ENCODE results near the gene MBTD1.

The MBTD1 gene

GRCh38 chr17:51153210-51154072, 106.4 kb downstream of the MBTD1 start, which contains the start of gene NME1:
Gene NME1 (plus strand): TSS chr17:51153559. CDS start chr17:51155655, 2,096 bp downstream.
- H3K4me1 Mint-ChIP-seq (ENCODE audit: low read depth) = peaks cover 21% of the 10 kb centered on the region
- H3K36me3 Mint-ChIP-seq = peaks cover 5% of the 10 kb centered on the region
- no peaks in the 10 kb centered on the region for H3K9me3 Mint-ChIP-seq (ENCODE audit: low read depth)
- no peaks in the 10 kb centered on the region for H3K27me3 Mint-ChIP-seq
- H3K27ac Mint-ChIP-seq = no peak within 1 kb of the TSS
- H3K4me3 Mint-ChIP-seq = no peak within 1 kb of the TSS

- no peak overlapping the region for H3K27ac Mint-ChIP-seq
- H3K27me3 Mint-ChIP-seq = no peaks in the 10 kb centered on the region
Measured at GRCh38 chr17:51152766-51153209, 107.1 kb downstream of the MBTD1 start.

DNA sequence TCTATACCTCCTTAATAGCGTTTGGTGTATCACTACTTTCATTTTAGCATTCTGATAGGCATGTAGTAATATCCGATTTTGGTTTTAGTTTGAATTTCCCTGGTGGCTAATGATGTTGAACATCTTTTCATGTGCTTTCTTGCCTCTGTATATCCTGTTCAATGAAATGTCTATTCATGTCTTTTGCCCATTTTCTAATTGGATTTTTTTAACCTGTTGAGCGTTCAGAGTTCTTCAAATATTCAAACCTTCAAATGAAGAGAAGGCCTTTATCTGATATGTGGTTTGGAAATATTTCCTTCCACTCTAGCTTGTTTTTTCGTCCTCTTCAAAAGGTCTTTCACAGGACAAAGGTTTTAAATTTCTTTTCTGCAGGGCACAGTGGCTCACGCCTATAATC, 108.9 kb downstream of the MBTD1 start:
- Mint-ChIP-seq H3K27me3 (no peaks in the 10 kb centered on the region), H3K4me1 (ENCODE audit: low read depth) (peaks cover 11% of the 10 kb centered on the region), H3K4me3 (no peak overlapping the region), H3K9me3 (ENCODE audit: low read depth) (no peaks in the 10 kb centered on the region), H3K36me3 (no peaks in the 10 kb centered on the region), H3K27ac (no peak overlapping the region)

More at GRCh38 chr17:51152766-51153209, 107.1 kb downstream of the MBTD1 start:
- H3K36me3 Mint-ChIP-seq = peaks cover 5% of the 10 kb centered on the region
- no peaks in the 10 kb centered on the region for H3K9me3 Mint-ChIP-seq (ENCODE audit: low read depth)
- H3K4me1 Mint-ChIP-seq (ENCODE audit: low read depth) = peaks cover 19% of the 10 kb centered on the region
- no peak overlapping the region for H3K4me3 Mint-ChIP-seq

- Mint-ChIP-seq H3K9me3 (ENCODE audit: low read depth) (no peaks in the 10 kb centered on the region), H3K27ac (no peak overlapping the region), H3K4me3 (no peak overlapping the region), H3K27me3 (no peaks in the 10 kb centered on the region), H3K4me1 (ENCODE audit: low read depth) (peaks cover 2% of the 10 kb centered on the region), H3K36me3 (no peaks in the 10 kb centered on the region)
Measured at GRCh38 chr17:51149163-51149562, 110.7 kb downstream of the MBTD1 start.

GRCh38 chr17:51147650-51148049, 112.2 kb downstream of the MBTD1 start:
- Mint-ChIP-seq H3K9me3 (ENCODE audit: low read depth) (no peaks in the 10 kb centered on the region), H3K27ac (no peak overlapping the region), H3K27me3 (no peaks in the 10 kb centered on the region)

DNA sequence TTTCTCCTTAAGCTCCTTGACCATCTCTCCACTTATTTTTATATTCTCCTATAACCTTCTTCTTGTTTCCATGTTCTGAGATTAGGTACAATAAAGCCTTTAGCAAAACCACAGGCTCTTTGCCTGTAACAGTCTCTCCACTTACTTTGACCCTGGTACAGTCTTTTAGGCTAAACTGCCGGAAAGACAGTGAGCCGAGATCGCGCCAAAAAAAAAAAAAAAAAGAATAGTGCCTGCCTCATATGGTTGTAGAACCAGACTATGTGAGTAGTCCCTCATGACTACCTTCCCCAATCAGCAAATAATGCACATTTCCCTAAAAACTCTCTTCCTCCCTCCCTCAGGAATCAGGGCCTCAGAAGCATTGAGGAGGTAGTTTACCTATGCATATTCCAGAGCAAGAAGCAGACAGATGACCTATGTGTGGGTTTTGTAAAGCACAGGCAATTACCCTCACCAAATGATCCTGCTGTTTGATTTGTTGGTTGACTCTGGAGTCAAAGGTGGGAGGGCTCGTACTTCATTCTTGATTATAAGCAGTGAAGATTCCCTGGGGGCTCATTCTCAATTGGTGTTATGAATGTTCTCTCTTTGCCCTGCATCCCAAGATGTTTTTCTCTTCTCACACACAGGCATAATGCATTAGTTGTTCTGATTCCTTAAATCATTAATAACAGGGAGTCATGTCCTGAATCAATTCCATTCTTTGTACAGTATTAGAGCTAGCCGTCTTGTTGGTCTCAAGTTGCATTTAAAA, 115.4 kb downstream of the MBTD1 start:
- no peaks in the 10 kb centered on the region for H3K36me3 Mint-ChIP-seq
- H3K4me3 Mint-ChIP-seq = no peak overlapping the region
- H3K9me3 Mint-ChIP-seq (ENCODE audit: low read depth) = no peaks in the 10 kb centered on the region
- H3K27me3 Mint-ChIP-seq = no peaks in the 10 kb centered on the region
- peaks cover 2% of the 10 kb centered on the region for H3K4me1 Mint-ChIP-seq (ENCODE audit: low read depth)
- no peak overlapping the region for H3K27ac Mint-ChIP-seq

More at GRCh38 chr17:51147650-51148049, 112.2 kb downstream of the MBTD1 start:
- H3K4me3 Mint-ChIP-seq = no peak overlapping the region
- peaks cover 2% of the 10 kb centered on the region for H3K4me1 Mint-ChIP-seq (ENCODE audit: low read depth)
- no peaks in the 10 kb centered on the region for H3K36me3 Mint-ChIP-seq

DNA sequence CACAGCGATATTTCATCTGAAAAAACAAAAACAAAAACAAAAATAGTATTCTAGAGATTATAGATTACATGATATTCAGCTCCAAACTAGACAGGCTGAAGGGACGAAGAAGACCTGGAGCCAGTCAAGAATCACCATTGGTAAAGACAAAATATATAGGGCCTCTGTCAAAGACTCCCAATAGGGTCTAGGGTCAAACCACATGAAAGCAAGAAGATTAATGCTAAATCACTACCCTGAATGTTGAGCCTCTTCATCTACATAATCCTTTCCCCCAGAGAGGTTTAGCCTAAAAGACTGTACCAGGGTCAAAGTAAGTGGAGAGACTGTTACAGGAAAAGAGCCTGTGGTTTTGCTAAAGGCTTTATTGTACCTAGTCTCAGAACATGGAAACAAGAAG, 117.3 kb downstream of the MBTD1 start:
- Mint-ChIP-seq H3K4me1 (ENCODE audit: low read depth) (peaks cover 2% of the 10 kb centered on the region), H3K4me3 (no peak overlapping the region), H3K27me3 (no peaks in the 10 kb centered on the region), H3K9me3 (ENCODE audit: low read depth) (no peaks in the 10 kb centered on the region), H3K36me3 (no peaks in the 10 kb centered on the region), H3K27ac (no peak overlapping the region)

DNA sequence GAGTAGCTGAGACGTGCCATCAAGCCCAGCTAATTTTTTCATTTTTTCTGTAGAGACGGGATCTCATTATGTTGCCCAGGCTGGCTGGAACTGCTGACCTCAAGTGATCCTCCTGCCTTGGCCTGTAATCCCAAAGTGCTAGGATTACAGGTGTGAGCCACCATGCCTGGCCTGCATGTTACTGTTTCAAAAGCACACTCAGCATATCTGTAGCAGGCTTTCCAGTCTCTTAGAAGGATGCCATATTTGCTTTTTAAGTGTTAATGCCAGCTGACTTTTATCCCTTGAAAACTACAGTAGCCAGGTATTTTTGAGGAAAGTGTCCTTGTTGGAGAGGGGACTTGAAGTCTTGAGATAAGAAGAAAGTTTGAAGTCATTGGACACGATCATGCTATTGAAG, 123.9 kb downstream of the MBTD1 start:
- no peak overlapping the region for H3K27ac Mint-ChIP-seq
- no peaks in the 10 kb centered on the region for H3K27me3 Mint-ChIP-seq
- H3K36me3 Mint-ChIP-seq = no peaks in the 10 kb centered on the region
- no peaks in the 10 kb centered on the region for H3K9me3 Mint-ChIP-seq (ENCODE audit: low read depth)
- H3K4me3 Mint-ChIP-seq = no peak overlapping the region
- peaks cover 1% of the 10 kb centered on the region for H3K4me1 Mint-ChIP-seq (ENCODE audit: low read depth)

DNA sequence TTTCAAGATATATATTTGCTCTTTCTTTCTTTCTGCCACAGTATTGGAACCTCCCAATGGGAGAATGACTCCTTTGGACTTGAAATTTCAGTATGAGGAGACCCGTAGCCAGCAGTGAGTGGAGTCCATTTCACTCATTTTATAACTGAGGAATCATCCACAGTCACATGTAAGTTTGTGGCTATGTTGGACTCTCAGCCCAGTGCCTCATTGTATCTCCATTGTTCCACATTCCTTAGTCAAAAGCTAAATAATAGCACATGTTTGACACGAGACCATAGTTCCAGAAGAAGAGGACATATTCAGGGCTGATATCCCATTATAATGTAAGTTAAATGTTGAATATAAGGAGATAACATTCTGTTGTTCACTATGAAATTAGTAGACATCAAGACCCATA, 126.5 kb downstream of the MBTD1 start:
- H3K36me3 Mint-ChIP-seq = no peaks in the 10 kb centered on the region
- H3K4me1 Mint-ChIP-seq (ENCODE audit: low read depth) = peaks cover 1% of the 10 kb centered on the region
- no peak overlapping the region for H3K4me3 Mint-ChIP-seq
- H3K27me3 Mint-ChIP-seq = no peaks in the 10 kb centered on the region
- no peak overlapping the region for H3K27ac Mint-ChIP-seq
- no peaks in the 10 kb centered on the region for H3K9me3 Mint-ChIP-seq (ENCODE audit: low read depth)

DNA sequence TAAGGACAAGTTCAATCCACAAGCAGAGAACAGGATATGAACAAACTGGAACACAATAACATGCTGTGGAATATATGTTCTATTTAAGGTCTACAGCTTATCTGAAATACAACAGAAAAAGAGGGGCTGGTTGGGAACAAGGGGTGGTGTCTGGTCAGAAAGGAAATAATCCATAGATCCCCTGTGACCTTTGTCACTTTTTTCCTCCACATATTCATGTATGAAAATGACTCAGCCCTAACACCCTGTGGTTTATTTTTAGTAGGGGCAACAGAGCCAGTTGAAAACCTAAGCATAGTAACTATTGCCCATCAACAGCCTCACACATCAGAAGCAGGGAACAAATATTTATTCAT, 126.9 kb downstream of the MBTD1 start:
- no peak overlapping the region for H3K4me3 Mint-ChIP-seq
- H3K27ac Mint-ChIP-seq = no peak overlapping the region
- H3K36me3 Mint-ChIP-seq = no peaks in the 10 kb centered on the region
- H3K9me3 Mint-ChIP-seq (ENCODE audit: low read depth) = no peaks in the 10 kb centered on the region
- no peaks in the 10 kb centered on the region for H3K27me3 Mint-ChIP-seq
- H3K4me1 Mint-ChIP-seq (ENCODE audit: low read depth) = peaks cover 1% of the 10 kb centered on the region

DNA sequence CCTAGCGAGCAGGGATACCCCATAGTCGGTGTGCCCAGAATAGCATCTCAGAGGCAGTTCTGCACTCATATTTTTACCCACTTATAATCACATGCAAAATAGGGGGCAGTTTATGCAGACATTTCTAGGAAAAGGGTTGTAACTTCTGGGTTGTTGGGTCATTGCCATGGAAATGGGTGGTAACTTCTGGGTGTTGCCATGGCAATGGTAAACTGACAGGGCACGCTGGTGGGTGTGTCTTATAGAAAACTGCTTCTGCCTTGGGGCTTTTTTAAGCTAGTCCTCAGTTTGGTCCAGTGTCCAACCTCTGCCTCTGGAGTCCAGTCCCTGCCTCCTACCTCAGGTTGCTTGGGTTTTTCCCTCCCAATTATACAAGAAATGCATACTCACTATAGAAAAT, 131.8 kb downstream of the MBTD1 start:
- Mint-ChIP-seq H3K9me3 (ENCODE audit: low read depth) (no peaks in the 10 kb centered on the region), H3K4me1 (ENCODE audit: low read depth) (no peaks in the 10 kb centered on the region), H3K4me3 (no peak overlapping the region), H3K27me3 (no peaks in the 10 kb centered on the region), H3K27ac (no peak overlapping the region), H3K36me3 (no peaks in the 10 kb centered on the region)
